Medulla oblongata (tissue), 1 donor: ENCODE data around the gene PPP1CB.
"Not testable (repeated sequence)": the region's sequence is repeated elsewhere in the genome, so short reads cannot be mapped to it uniquely, and the experiment has no call there.

Experiments
- DNase-seq: peaks from one replicate; pipeline ENCODE4 v3.0.0-alpha.2; 2015; ENCODE audit errors: extremely low spot score

The PPP1CB gene

DNA sequence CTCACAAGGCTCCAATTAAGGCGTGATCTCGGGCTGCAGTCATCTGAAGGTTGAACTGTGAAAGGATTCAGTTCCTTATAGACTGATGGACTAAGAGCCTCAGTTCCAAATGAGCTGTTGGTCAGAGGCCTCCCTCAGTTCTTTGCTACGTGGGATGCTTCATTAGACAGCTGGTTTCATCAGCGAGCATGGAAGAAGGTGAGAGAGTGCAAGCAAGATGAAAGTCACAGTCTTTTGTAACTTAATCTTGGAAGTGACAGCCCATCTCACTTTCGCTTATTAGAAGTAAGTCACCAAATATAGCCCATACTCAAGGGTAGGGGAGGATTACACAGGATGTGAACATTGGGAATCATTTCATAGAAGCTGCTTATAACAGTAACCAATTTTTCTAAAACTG lies 26.8 kb downstream of the PPP1CB start:
- no peak for DNase-seq

DNA sequence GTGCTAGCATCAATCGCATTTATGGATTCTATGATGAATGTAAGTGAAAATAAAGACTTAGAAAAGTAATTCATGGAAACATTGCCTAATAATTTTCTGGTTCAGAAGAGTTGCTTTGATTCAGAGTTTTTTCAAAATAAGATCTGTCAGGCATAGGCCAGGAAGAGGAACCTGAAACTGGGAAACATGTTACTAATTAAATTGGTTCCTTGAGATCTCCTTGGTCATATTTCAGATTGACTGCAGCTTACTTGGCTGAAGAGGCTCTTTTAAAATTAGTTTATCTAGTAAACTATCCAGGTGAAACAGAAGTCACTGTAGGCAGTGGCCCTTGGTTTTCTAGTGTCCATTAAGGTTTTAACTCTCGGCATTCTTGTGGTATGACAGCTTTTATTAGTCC lies 27.4 kb downstream of the PPP1CB start:
- DNase-seq = no peak

DNA sequence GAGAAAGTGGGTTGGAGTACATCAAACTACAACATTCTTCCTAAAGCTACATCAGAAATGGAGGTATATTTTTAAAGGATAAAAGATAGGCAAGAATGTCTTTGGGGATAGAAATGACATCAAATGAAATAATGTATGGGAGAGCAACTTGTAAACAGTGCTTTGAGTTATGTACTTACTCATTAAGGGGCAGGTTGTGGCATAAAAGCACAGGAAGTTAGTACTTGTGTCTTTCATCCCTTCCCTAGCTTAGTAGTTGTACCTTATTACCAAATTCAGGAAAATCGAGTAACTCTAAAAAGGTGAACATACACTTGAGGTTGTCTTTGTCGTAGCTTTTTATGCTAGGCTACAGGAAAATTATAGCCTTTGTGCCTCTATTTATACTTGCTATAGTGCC lies 28.9 kb downstream of the PPP1CB start:
- DNase-seq = no peak

GRCh38 chr2:28782423-28782822 lies 30.8 kb downstream of the PPP1CB start:
- no peak for DNase-seq

DNA sequence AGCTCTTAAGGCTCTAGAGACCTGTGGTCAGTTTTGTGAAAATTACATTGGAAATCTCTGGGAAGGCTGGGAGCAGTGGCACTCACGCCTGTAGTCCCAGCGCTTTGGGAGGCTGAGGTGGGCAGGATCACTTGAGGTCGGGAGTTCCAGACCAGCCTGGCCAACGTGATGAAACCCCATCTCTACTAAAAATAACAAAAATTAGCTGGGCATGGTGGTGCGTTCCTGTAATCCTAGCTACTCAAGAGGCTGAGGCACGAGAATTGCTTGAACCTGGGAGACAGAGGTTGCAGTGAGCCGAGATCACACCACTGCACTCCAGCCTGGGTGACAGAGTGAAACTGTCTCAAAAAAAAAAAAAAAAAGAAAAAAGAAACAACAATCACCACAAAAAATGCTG lies 32.9 kb downstream of the PPP1CB start:
- DNase-seq = not testable (repeated sequence)

DNA sequence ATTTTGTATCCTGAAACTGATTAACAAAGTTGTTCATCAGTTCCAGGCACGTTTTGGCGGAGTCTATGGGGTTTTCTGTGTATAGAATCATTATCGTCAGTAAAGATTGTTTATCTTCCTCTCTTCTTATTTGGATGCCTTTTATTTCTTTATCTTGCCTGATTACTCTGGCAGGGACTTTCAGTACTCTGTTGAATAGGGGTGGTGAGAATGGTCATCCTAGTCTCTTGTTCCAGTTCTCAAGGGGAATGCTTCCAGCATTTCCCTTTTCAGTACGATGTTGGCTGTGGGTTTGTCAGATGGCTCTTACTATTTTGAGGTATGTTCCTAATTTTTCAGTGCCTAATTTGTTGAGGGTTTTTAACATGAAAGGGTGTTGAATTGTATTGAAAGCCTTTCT lies 45.0 kb downstream of the PPP1CB start:
- no peak for DNase-seq

- DNase-seq = no peak
Measured at GRCh38 chr2:28801726-28802125, 50.1 kb downstream of the PPP1CB start.

DNA sequence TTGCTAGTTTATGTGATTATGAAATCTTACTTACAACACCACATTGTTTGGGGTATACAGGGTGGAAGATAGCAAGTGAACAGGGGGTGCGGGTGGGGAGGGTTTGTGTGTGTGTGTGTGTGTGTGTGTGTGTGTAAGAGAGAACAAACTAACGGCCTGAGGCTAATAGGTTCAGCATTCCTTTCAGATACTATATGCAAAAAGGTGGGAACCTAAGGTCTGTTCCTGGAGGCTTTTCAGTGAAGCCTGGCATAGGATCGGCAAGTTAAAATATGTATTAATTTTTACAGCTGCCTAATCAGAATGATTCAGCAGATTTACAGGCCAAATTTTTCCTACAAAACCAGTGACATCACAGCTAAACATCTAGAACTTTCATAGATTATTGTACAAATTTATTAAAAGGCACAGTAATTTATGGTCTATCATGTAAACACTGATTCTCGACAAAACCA lies 51.4 kb downstream of the PPP1CB start:
- DNase-seq = no peak

DNA sequence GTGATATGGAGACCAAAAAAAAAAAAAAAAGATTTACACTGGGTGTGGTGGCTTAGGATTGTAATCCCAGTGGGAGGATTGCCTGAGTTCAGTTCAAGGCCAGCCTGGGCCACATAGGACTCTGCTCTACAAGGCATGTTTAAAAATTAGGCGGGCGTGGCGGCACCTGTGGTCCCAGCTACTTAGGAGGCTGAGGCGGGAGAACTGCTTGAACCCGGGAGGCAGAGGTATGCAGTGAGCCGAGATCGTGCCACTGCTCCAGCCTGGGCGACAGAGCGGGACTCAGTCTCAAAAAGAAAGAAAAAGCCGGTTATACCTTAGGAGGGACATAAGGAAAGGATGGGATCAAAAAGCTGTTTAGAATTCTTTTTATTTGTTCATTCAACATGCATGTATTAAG lies 58.3 kb downstream of the PPP1CB start:
- no peak for DNase-seq

DNA sequence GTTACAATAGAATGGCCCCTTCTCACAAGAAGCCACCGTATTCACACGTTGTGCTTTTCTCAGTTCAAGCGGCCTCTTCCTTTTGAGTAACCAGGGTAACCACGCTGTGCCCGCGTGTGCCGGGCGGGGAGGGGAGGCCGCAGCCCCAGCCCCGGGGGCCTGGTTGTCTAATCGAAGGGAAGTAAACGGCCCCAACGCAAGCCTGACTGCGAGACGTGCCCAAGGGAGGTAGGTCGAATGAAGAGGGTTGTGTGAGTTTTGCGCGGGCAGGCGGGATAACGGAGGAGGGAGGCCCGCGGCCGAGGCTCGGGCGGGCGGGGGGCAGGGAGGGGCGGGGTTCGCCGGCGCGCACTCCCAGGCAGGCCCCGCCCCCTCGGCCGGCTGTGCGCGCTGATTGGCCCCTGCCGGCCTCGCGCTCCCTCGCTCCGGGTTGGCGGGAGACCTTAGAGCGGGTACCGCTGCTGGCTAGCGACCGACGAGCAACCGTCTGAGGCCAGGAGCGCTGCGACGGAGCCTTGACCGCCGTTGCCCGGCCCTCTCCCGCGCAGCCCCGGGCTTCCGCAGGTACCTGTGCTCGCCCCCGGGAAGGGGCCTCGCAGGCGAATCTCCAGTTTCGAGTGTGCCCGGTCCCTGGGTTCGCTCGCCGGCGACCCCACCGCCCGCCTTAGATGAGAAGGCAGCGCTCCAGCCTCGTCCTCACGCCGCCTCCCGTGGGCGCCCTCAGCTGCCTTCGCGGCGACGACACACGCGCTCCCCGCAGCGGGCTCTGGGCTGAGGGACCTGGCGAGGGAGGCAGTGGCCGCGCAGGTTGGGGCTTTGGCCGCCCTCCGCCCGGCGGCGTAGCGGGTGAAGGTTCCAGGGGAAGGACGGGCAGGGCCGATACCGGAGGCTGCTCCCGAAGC lies 59.0 kb downstream of the PPP1CB start, which contains the start of gene SPDYA:
Gene SPDYA (plus strand): TSS at position 451 of the 902 bp plus-strand sequence. CDS start 5,181 bp downstream, outside the sequence.
- DNase-seq = peak; percentile 54

DNA sequence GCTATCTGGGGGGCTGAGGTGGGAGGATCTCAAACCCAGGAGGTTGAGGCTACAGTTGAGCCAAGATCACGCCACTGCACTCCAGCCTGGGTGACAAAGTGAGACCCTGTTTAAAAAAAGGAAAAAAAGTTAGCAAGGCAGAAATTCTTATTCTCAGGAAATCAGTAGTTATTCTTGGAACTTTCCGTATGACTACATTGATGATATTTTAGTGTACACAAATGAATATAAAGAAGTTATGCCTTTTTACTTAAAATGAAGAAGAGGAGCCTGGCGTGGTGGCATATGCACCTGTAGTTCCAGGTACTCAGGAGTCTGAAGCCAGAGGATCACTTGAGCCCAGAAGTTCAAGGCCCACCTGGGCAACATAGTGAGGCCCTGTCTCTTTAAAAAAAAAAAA lies 66.4 kb downstream of the PPP1CB start:
- no peak for DNase-seq

GRCh38 chr2:28821295-28821958 lies 69.8 kb downstream of the PPP1CB start:
- peak; percentile 67 for DNase-seq

- DNase-seq = no peak
Measured at GRCh38 chr2:28822036-28822435, 70.4 kb downstream of the PPP1CB start.

GRCh38 chr2:28824207-28824606 lies 72.6 kb downstream of the PPP1CB start:
- no peak for DNase-seq

DNA sequence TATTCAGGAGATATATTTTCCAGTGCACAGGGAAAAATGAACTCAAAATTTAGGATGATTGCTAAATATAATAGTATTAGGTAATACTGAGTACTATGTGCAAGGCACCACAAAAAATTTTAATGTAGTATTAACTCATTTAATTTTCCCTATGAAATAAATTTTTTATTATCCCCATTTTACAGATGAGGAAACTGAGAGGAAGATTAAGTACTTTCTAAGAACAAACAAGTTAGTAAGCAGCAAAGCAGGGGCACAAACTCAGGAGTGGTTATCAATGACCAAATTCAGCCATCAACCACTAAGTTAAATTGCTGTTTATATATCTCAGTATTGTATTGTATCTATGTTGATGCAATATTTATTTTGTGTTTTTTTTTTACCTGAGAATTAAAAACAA lies 73.2 kb downstream of the PPP1CB start:
- DNase-seq = no peak

GRCh38 chr2:28828382-28828781 lies 76.8 kb downstream of the PPP1CB start:
- no peak for DNase-seq

DNA sequence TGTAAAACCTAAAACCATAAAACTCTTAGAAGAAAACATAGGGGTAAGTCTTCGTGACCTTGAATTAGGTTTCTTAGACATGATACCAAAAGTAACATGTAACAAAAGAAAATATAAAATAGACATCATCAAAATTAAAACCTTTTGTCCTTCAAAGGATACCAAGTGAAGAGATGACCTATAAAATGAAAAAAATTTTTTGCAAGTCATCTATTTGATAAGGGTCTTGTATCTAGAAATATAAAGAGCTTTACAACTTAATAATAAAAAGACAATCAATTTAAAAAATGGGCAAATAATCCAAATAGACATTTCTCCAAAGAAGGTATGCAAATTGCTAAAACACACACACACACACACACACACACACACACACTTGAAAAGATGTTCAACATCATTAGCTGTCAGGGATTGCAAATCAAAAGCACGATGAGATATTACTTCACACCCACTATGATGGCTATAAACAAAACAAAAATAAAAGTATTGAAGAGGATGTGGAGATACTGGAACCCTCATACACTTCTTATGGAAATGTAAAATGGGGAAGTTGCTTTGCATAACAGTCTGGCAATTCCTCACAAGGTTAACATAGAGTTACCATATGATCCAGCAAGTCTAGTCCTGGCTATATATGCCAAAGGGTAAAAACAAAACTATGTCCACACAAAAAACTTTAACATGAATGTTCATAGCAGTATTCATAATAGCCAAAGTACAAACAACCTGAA lies 82.3 kb downstream of the PPP1CB start:
- no peak for DNase-seq

GRCh38 chr2:28835781-28836180 lies 84.2 kb downstream of the PPP1CB start:
- DNase-seq = no peak

- DNase-seq = no peak
Measured at GRCh38 chr2:28838971-28839370, 87.3 kb downstream of the PPP1CB start.

- no peak for DNase-seq
Measured at GRCh38 chr2:28842042-28842441, 90.4 kb downstream of the PPP1CB start.
